Suppressor macrophage treated with lipopolysaccharide for 1 hour (primary cell): ENCODE measurements around the gene SLC12A3.

Experiments
- DNase-seq, 3 donors: peaks; one replicate each; pipeline ENCODE4 v3.0.0-alpha.2; 2020 to 2022

SLC12A3 gene

GRCh38 chr16:56946767-56947603 is 82.0 kb downstream of the SLC12A3 start:
- DNase-seq, result peak in 2 of 3 donors; percentile 29 to 55

- no peak for DNase-seq
Observed at GRCh38 chr16:56947604-56947995, 82.6 kb downstream of the SLC12A3 start.

GRCh38 chr16:56948234-56948633 is 83.2 kb downstream of the SLC12A3 start:
- DNase-seq, result no peak

- no peak for DNase-seq
Observed at GRCh38 chr16:56950051-56950450, 85.0 kb downstream of the SLC12A3 start.

- DNase-seq, result no peak
Observed at GRCh38 chr16:56950455-56950854, 85.4 kb downstream of the SLC12A3 start.

- DNase-seq, result peak; percentile 71 to 83 (median 75)
Observed at GRCh38 chr16:56950881-56951771, 86.1 kb downstream of the SLC12A3 start.

GRCh38 chr16:56953006-56953405 is 88.0 kb downstream of the SLC12A3 start:
- no peak for DNase-seq

GRCh38 chr16:56956076-56956475 is 91.1 kb downstream of the SLC12A3 start:
- no peak for DNase-seq

GRCh38 chr16:56956756-56957155 is 91.7 kb downstream of the SLC12A3 start:
- no peak for DNase-seq

GRCh38 chr16:56960681-56961281 is 95.8 kb downstream of the SLC12A3 start:
- DNase-seq, result no peak

- DNase-seq, result no peak
Observed at GRCh38 chr16:56961386-56961785, 96.4 kb downstream of the SLC12A3 start.

GRCh38 chr16:56961851-56962281 is 96.9 kb downstream of the SLC12A3 start, which contains the start of gene CETP:
TSS of gene CETP (plus strand) at chr16:56961950. CDS start at chr16:56961980, 30 bp downstream.
- no peak for DNase-seq

- DNase-seq, result peak; percentile 93 to 97 (median 95)
Observed at GRCh38 chr16:56964243-56965148, 99.5 kb downstream of the SLC12A3 start.
